ENCODE results near the gene ZNF469.
"Not testable (repeated sequence)": the region's sequence is repeated elsewhere in the genome, so short reads cannot be mapped to it uniquely, and the experiment has no call there.

The ZNF469 gene

GRCh38 chr16:88410297-88410968 lies 27.7 kb downstream of the ZNF469 start:
- DNase-seq (ENCODE audit: low read depth) = not testable (repeated sequence)

GRCh38 chr16:88411951-88412576 lies 29.3 kb downstream of the ZNF469 start:
- DNase-seq (ENCODE audit: low read depth) = no peak

DNA sequence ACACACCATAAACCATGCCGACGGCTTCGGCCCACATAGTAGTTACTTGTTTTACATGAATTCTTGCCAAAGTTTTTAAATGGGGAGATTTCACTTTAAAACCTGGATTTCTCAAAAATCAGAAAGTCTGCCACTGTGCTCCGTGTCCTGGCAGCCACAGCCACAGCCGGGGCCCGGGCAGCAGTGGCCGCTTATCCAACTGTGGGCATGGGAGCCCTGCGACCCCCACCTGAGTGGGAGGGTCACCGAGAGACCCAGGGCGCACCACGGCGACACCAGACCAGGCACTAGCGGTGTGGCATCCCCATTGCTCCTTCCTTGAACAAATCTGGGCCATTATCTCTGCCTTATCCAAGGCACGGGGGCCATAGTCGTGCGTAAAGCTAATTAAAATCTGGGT lies 30.0 kb downstream of the ZNF469 start:
- DNase-seq (ENCODE audit: low read depth) = no peak

GRCh38 chr16:88413231-88413630 lies 30.5 kb downstream of the ZNF469 start:
- DNase-seq (ENCODE audit: low read depth) = no peak

GRCh38 chr16:88413631-88414030 lies 30.9 kb downstream of the ZNF469 start:
- no peak for DNase-seq (ENCODE audit: low read depth)

- no peak for DNase-seq (ENCODE audit: low read depth)
Observed at GRCh38 chr16:88414521-88415380, 32.0 kb downstream of the ZNF469 start.

DNA sequence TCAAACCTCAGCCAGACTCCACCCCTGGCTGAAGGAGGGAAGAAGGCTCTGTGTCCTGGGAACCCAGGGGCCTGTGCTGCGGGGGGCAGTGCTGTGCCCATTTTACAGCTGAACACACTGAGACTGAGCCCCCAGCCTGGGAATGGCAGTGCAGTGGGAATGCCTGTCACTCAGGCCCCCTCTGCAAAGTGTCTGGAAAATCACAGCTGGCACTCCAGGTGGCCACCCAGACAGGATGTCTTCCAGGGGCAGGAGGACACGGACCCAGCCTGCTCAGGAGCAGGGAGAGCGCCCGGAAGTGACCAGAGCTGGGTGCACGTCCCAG lies 32.6 kb downstream of the ZNF469 start:
- no peak for DNase-seq (ENCODE audit: low read depth)

- DNase-seq (ENCODE audit: low read depth) = no peak
Observed at GRCh38 chr16:88415713-88416323, 33.1 kb downstream of the ZNF469 start.

- no peak for DNase-seq (ENCODE audit: low read depth)
Observed at GRCh38 chr16:88416686-88417085, 33.9 kb downstream of the ZNF469 start.

DNA sequence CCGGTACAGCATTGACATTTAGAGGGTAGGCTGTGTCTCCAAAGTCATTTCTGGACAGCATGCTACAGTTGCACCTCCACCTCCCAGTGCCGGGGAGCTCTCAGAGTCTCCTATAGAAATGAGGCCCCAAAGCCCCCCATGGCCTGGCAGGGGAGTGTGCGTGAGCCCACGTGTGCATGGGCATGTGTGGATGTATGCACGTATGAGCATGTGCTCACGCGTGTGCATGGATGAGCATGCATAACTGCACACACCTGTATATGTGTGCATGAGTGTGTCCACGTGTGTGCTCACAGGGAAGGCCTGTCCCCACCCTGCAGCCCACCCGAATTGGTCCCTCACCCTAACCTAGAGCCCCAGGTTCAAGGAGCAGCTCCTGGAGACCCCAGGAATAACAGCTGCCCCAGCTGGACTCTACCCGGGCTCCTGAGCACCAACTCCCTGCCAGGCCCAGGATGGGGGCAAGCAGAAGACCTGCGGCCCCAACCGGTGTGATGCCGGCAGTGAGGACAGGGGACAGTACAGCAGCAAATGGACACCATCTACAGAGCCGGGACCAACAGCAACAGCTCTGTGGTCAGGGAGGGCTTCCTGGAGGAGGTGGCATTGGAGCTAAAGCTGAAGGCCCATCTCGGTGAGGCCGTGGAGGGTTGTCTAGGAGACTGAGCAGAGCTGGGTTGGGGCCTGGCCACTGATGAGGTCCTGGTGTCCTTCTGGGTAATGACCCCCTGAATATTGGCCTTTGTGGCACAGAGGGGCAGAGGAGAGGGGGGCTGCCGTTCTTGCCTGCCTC lies 35.1 kb downstream of the ZNF469 start:
- no peak for DNase-seq (ENCODE audit: low read depth)

DNA sequence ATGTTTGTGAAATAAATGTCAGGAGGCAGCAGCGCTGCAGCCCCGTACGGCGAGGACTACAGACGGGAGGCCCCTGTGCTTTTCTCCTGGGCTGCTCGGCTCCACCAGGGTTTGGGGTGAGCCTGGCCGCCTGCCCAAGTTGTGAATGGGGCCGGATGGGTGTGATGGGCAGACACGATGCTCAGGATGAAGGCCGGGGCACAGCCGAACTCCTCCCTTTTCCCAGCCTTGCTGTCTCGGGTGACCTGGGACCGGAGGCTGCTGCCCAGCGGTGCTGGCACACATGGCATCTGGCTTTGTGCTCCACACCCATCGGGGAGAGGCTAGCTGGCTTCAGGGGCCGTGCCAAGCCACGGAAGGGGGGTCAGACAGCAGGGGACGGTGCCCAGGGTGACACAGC lies 36.1 kb downstream of the ZNF469 start:
- no peak for DNase-seq (ENCODE audit: low read depth)

- DNase-seq (ENCODE audit: low read depth) = no peak
Observed at GRCh38 chr16:88419790-88420189, 37.0 kb downstream of the ZNF469 start.

- no peak for DNase-seq (ENCODE audit: low read depth)
Observed at GRCh38 chr16:88420496-88420895, 37.7 kb downstream of the ZNF469 start.

DNA sequence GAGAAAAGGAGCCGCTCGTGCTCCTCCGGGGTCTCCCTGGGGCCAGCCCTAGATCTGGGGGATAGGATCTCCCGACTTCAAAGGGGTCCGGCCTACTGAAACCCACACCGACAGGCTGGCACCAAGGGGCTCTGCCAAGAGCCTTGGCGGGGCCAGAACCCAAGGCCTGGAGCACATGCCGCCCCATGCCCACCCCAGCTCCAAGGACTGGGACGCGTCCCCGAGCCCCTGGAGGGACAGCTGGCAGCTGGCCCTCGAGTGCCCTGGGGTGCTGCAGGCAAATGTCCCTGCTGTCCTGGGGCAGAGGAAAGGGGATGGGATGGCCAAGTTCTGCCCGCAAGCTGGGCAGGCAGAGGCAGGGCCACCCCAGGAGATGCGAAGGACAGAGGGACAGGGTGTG lies 38.5 kb downstream of the ZNF469 start:
- no peak for DNase-seq (ENCODE audit: low read depth)

DNA sequence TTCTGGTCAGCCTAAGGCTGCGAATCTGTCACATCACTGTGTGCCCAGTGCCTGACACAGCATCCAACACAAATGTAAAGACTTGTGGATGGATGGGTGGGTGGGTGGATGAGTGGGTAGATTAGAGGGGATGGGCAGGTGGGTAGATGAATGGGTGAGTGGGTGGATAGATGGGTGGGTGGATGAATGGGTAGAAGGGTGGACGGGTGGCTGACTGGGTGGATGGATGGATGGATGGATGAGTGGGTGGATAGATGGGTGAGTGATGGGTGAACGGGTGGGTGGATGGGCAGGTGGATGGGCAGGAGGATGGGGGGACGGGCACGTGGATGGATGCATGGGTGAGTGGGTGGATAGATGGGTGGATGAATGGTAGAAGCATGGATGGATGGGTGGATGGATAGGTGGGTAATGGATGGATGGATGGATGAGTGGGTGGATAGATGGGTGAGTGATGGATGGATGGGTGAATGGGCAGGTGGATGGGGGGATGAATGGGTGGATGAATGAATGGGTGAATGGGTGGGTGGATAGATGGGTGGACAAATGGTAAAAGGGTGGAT lies 39.2 kb downstream of the ZNF469 start:
- no peak for DNase-seq (ENCODE audit: low read depth)

DNA sequence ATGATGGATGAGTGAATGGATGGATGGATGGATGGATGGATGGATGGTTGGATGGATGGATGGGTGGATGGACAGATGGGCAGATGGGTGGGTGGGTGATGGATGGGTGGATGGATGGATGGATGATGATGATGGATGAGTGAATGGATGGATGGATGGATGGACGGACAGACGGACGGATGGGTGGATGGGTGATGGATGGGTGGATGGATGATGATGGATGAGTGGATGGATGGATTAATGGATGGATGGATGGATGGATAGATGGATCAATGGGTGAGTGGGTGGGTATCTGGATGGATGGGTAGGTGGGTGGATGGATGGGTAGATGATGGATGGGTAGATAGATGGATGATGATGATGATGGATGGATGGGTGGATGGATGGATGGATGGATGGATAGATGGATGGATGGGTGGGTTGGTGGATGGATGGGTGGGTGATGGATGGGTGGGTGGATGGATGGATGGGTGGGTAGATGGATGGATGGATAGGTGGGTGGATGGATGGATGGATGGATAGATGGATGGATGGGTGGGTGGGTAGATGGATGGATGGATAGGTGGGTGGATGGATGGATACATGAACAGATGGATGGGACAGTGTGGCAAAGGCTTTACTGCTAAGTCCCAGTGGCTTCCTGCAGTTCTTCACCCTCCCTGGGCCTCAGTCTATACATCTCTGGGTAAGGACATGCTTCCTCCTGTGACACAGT lies 40.1 kb downstream of the ZNF469 start:
- no peak for DNase-seq (ENCODE audit: low read depth)

DNA sequence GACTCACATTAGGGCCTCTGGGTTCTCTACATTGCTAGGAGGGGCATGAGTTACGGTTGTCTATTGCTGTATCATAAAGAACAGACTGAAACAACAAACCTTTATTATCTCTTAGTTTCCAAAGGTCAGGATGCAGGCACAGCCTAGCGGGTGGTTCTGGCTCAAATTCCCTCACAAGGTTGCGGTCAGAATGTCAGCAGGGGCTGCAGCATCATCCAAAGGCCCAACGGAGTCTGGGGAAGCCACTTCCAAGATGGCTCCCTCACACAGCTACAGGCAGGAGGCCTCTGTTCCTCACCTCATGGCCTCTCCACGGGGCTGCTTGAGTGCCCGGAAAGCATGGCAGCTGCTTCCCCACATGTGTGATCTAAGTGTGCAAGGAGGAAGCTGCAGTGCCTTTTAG lies 40.7 kb downstream of the ZNF469 start:
- DNase-seq (ENCODE audit: low read depth) = no peak

GRCh38 chr16:88424587-88425235 lies 42.0 kb downstream of the ZNF469 start:
- DNase-seq (ENCODE audit: low read depth) = no peak

GRCh38 chr16:88426018-88426417 lies 43.3 kb downstream of the ZNF469 start:
- DNase-seq (ENCODE audit: low read depth) = no peak

- DNase-seq (ENCODE audit: low read depth) = no peak
Observed at GRCh38 chr16:88427376-88427775, 44.6 kb downstream of the ZNF469 start.

All from HS-5 (cell line).